Stomach (tissue), 4 donors: Measurements from ENCODE around the gene USP48.

ENCODE experiments used
- CTCF ChIP-seq, 7 experiments: fragments of 450-650 bp in 4 of 7; fragments of 200-600 bp in 3 of 7; sonication (generic) in 3 of 7; IDR thresholded peaks; one replicate each; pipeline ENCODE4 v1.5.1; 2016 to 2019; ENCODE audit warnings: antibody characterized with exemption in 7 of 7, control low read depth in 2 of 7, mild to moderate bottlenecking in 1 of 7
- EP300 ChIP-seq: sonication (generic); formaldehyde crosslinking; IDR thresholded peaks from one replicate; pipeline ENCODE4 v1.6.1; 2017; ENCODE audit warnings: antibody characterized with exemption
- POLR2A ChIP-seq, 4 donors: fragments of 450-650 bp; IDR thresholded peaks; one replicate each; pipeline ENCODE4 v1.6.1; 2016; ENCODE audit warnings: antibody characterized with exemption in 4 of 4, control low read depth in 2 of 4, mild to moderate bottlenecking in 1 of 4, moderate library complexity in 1 of 4
- POLR2AphosphoS5 ChIP-seq, 3 donors: sonication (generic); formaldehyde crosslinking; IDR thresholded peaks; one replicate each; pipeline ENCODE4 v1.6.1; 2016; ENCODE audit warnings: antibody characterized with exemption in 3 of 3

- no peak for TF ChIP-seq CTCF (IDR thresholded peaks at IDR 0.05)
- no peak for TF ChIP-seq POLR2A (IDR thresholded peaks at IDR 0.05)
- TF ChIP-seq POLR2AphosphoS5 (IDR thresholded peaks at IDR 0.05), result no peak
- no peak for TF ChIP-seq EP300
These were observed 139.3 kb downstream of the USP48 start for GRCh38 chr1:21643624-21644023.
